Nephron progenitor cell (in vitro differentiated cells): Measurements from ENCODE around the gene ACTG1.

Experiments used
- DNase-seq: peaks from one replicate; pipeline ENCODE4 v3.0.0; 2021
- H3K27ac Mint-ChIP-seq: 2 replicates; pipeline ENCODE4 v1.8.0; 2021; ENCODE audit warnings: mild to moderate bottlenecking, moderate library complexity, mixed read lengths
- H3K27me3 Mint-ChIP-seq: 2 replicates; pipeline ENCODE4 v1.8.0; 2021; ENCODE audit warnings: mild to moderate bottlenecking, low read depth, mixed read lengths; ENCODE audit not compliant: poor library complexity
- H3K36me3 Mint-ChIP-seq: 2 replicates; pipeline ENCODE4 v1.8.0; 2021; ENCODE audit warnings: low read depth, mixed read lengths
- H3K4me1 Mint-ChIP-seq: 2 replicates; pipeline ENCODE4 v1.8.0; 2021; ENCODE audit warnings: mixed read lengths
- H3K4me3 Mint-ChIP-seq: 2 replicates; pipeline ENCODE4 v1.8.0; 2021; ENCODE audit warnings: mild to moderate bottlenecking, moderate library complexity, mixed read lengths
- H3K9me3 Mint-ChIP-seq: 2 replicates; pipeline ENCODE4 v1.8.0; 2021; ENCODE audit warnings: mild to moderate bottlenecking, moderate library complexity, mixed read lengths
- CTCF ChIP-seq: fragments of 200-600 bp; sonication (generic); IDR thresholded peaks from 2 replicates; pipeline ENCODE4 v1.5.0; 2021; ENCODE audit warnings: antibody characterized with exemption

ACTG1 gene

GRCh38 chr17:81476097-81476496, 36.5 kb downstream of the ACTG1 start:
- peaks cover 59% of the 10 kb centered on the region for H3K4me1 Mint-ChIP-seq
- peaks cover 33% of the 10 kb centered on the region for H3K27me3 Mint-ChIP-seq
- peaks cover 6% of the 10 kb centered on the region for H3K9me3 Mint-ChIP-seq
- H3K36me3 Mint-ChIP-seq = peaks cover 8% of the 10 kb centered on the region
- TF ChIP-seq CTCF = no peak
- no peak overlapping the region for H3K27ac Mint-ChIP-seq
- DNase-seq = no peak
- no peak overlapping the region for H3K4me3 Mint-ChIP-seq

DNA sequence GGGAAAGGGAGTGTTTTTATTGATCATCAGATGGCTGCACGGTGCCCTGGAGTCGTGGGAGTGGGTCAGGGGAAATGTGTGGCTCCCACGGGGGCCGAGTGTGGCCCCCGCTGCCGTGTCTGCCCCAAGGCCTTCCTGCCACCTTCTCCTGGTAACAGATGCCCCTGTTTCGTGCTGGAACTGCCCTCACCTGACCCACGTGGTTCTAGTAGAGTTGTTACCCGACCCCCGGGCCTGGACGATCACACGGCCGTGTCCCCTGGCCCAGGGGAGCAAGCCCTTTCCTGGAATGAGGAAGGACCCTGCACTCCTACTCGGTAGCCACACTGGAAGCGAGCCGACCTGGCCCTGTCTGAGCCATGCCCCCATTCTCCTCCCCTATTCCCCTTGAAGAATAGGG, 37.6 kb downstream of the ACTG1 start:
- TF ChIP-seq CTCF = no peak
- peaks cover 56% of the 10 kb centered on the region for H3K4me1 Mint-ChIP-seq
- H3K4me3 Mint-ChIP-seq = peak overlapping the region; percentile 4
- peaks cover 8% of the 10 kb centered on the region for H3K36me3 Mint-ChIP-seq
- H3K27ac Mint-ChIP-seq = peak overlapping the region; percentile 68
- no peak for DNase-seq
- peaks cover 26% of the 10 kb centered on the region for H3K27me3 Mint-ChIP-seq
- peaks cover 6% of the 10 kb centered on the region for H3K9me3 Mint-ChIP-seq

DNA sequence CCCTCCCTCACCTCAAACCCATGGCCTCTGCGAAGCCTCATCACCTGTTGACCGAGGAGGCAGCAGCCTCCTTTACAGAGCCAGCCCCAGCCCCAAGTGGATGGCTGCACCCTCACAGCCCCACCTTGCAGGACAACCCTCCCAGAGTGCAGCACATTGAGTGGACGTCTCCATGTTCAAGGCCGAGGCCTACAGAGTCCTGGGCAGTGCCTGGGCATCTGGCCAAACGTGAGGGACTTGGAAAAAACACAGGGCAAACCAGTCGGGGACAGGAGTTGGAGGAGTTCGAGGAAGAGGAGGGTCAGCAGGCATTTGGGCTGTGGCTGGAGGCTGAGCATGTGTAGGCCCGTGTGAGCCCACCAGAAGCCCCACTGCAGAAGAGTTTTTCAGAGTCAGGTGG, 39.6 kb downstream of the ACTG1 start:
- TF ChIP-seq CTCF = no peak
- Mint-ChIP-seq H3K36me3 (peaks cover 10% of the 10 kb centered on the region), H3K4me3 (no peak overlapping the region), H3K9me3 (peaks cover 3% of the 10 kb centered on the region), H3K27me3 (peaks cover 15% of the 10 kb centered on the region), H3K27ac (no peak overlapping the region), H3K4me1 (peaks cover 50% of the 10 kb centered on the region)
- DNase-seq = no peak

DNA sequence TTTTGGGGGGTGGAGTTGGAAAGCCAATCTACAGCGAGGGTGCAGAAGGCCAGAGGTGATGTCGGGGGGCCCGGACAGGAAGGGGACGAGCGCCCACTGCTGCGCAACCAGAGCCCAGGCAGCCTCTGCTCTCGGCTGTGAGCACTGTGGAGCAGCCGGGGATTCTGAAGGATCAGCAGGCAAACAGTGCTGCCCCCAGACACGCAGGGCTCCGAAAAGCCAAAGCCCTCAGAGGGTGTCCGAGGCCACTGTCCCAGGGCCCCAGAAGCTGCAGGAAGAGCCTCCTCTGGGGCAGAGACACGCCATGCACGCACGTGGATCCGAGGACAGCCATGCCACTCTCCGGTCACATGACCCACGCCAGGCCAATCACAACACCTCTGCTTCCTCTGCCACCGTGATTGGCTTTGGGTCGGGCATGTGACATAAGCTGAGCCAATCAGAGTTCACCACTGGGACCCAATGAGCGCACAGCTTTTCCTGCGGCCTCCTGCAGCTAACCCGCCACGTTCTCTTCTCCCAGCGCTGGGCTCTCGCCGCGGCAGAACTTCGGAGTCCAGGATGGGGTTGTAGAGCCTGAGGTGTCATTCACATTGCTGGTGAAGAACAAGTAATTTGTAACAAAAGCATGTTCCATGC, 40.7 kb downstream of the ACTG1 start:
- peaks cover under 1% of the 10 kb centered on the region for H3K9me3 Mint-ChIP-seq
- H3K36me3 Mint-ChIP-seq = peaks cover 7% of the 10 kb centered on the region
- peaks cover 13% of the 10 kb centered on the region for H3K27me3 Mint-ChIP-seq
- no peak for DNase-seq
- no peak overlapping the region for H3K4me3 Mint-ChIP-seq
- TF ChIP-seq CTCF = no peak
- H3K27ac Mint-ChIP-seq = peak overlapping the region; percentile 42
- peaks cover 41% of the 10 kb centered on the region for H3K4me1 Mint-ChIP-seq

DNA sequence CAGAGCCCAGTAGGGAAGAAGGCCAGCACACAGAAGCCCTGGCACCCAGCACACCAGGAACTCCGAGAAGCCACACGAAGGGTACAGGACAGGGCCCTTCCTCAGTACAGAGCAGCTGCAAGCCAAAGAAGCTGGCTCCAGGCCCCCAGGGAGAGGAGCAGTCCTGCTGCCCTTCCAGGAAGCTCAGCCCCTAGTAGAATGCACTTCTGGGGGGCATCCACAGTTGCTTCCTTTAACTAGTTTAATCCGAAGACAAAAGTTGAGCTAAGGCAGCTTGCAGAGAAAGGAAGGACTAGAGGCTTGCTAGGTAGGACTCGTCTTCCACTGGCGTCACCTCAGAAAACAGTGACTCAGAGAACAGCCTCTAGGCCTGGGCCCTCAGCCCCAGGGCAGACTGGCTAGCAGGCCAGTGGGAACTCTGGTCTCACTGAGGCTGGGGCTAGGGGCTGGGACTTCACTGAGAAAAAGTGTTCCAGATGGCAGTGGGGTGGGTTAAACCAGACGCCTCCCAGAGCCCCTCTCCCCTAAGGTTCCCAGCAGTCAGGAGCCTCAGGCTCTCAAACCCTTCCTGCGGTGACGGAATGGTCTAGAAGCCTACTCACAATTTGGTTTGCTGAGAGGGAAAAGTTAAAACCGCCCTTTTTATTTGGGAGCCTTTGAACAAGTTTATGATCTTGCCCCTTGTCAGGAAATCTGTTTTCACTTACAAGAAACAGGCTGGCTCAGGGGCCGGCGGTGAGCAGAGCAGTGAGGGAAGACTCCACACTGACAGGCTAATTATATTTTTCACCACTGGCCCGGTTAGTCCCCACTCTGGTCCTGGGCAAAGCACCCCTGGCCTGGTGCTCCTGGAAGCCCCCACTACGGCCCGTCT, 41.4 kb downstream of the ACTG1 start:
- TF ChIP-seq CTCF = no peak
- no peak overlapping the region for H3K4me3 Mint-ChIP-seq
- peaks cover 5% of the 10 kb centered on the region for H3K27me3 Mint-ChIP-seq
- H3K9me3 Mint-ChIP-seq = no peaks in the 10 kb centered on the region
- peak overlapping the region; percentile 92 for H3K27ac Mint-ChIP-seq
- peaks cover 45% of the 10 kb centered on the region for H3K4me1 Mint-ChIP-seq
- DNase-seq = no peak
- H3K36me3 Mint-ChIP-seq = peaks cover 14% of the 10 kb centered on the region
